ENCODE data around the gene SOBP.

- TF ChIP-seq ARNTL (CRISPR knock-in tag; IDR thresholded peaks at IDR 0.05; ENCODE audit: borderline replicate concordance, low read depth), result no peak
- TF ChIP-seq, protein P1, sequence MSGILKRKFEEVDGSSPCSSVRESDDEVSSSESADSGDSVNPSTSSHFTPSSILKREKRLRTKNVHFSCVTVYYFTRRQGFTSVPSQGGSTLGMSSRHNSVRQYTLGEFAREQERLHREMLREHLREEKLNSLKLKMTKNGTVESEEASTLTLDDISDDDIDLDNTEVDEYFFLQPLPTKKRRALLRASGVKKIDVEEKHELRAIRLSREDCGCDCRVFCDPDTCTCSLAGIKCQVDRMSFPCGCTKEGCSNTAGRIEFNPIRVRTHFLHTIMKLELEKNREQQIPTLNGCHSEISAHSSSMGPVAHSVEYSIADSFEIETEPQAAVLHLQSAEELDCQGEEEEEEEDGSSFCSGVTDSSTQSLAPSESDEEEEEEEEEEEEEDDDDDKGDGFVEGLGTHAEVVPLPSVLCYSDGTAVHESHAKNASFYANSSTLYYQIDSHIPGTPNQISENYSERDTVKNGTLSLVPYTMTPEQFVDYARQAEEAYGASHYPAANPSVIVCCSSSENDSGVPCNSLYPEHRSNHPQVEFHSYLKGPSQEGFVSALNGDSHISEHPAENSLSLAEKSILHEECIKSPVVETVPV (CRISPR knock-in tag; IDR thresholded peaks at IDR 0.05), result no peak
- TF ChIP-seq OSR1 (CRISPR knock-in tag; IDR thresholded peaks at IDR 0.05), result no peak
- TF ChIP-seq, protein P2, sequence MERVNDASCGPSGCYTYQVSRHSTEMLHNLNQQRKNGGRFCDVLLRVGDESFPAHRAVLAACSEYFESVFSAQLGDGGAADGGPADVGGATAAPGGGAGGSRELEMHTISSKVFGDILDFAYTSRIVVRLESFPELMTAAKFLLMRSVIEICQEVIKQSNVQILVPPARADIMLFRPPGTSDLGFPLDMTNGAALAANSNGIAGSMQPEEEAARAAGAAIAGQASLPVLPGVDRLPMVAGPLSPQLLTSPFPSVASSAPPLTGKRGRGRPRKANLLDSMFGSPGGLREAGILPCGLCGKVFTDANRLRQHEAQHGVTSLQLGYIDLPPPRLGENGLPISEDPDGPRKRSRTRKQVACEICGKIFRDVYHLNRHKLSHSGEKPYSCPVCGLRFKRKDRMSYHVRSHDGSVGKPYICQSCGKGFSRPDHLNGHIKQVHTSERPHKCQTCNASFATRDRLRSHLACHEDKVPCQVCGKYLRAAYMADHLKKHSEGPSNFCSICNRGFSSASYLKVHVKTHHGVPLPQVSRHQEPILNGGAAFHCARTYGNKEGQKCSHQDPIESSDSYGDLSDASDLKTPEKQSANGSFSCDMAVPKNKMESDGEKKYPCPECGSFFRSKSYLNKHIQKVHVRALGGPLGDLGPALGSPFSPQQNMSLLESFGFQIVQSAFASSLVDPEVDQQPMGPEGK (CRISPR knock-in tag; IDR thresholded peaks at IDR 0.05; ENCODE audit: borderline replicate concordance), result no peak
- no peak for TF ChIP-seq RARB (CRISPR knock-in tag; IDR thresholded peaks at IDR 0.05)
- TF ChIP-seq CREB5 (CRISPR knock-in tag; IDR thresholded peaks at IDR 0.05; ENCODE audit: low read depth), result no peak
These were observed 1.6 kb upstream of the SOBP start for GRCh38 chr6:107488174-107488874.

All from SK-N-SH treated with all-trans-retinoic acid at 6 μM for 48 hours (cell line).